NCI-H2029 treated with DMSO at 0.1 percent for 48 hours (cell line): Measurements from ENCODE around the gene CDC42SE1.

Experiments used
- DNase-seq: peaks from one replicate; lab custom pipeline; 2025; lab: John Stamatoyannopoulos, UW

The CDC42SE1 gene

DNA sequence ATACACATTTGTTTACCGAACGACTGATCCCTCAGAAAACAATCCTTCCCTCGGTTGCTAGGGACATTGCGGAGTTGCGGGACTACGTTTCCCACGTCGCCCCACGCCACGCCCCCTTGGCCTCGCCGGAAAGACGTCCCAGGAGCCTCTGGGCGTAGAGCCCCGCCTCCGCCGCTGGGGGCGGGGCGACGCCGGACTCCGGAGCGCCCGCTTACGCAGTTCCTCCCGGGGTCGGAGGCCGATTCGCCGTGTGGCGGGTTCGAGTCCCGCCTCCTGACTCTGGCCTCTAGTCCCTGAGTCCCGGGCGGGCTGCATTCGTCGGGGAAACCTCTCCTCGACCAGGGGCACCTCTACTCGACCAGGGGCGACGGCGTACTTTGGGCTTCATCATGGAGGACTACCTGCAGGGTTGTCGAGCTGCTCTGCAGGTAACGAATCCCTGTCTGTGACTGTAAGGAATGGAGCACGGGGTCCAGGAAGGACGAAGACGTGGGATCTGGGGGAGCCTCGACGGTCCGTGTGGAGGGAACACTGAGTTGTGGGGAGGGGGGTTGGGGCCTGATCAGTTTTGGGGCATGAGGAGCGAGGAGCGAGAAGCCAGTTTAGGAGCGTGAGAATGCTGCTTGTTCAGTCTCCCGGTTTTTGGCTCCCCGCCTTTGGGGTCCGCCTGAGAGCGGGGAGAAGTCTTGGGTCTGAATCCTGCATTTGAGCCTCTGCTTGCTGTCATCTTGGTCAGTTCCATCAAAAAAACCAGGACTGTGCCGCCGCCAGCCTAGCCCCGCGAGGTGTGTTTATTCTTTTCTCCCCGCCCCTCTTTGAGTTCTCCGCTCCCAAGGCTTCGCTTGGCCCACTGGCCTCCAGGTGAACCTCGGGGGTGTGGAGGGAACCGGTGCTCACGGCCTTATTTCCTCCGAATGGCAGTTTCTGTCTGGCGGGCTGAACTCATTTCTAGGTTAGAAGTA lies 50.9 kb downstream of the CDC42SE1 start, which contains the start of gene PRUNE1:
TSS of gene PRUNE1 (plus strand) at position 206 of the 962 bp plus-strand sequence. CDS start at position 390, 184 bp downstream.
- DNase-seq, result peak; percentile 78

DNA sequence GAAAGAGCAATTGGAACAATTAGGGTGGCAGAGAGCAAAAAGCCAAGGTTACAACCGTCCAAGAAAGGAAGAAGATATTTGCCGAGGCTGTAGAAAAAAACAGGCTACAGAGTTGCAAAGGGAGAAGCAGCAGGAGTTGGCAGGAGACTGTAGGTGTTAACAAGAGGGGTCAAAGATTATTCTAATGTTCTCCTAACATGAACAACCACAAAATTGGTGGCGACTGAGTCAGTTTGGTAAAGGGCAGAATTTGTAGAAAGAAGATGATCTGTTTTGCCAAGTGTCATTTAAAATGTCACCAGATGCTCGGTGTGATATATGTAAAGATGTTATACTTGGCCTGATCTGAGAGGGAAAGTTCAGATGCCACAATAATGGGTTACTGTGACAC lies 51.6 kb downstream of the CDC42SE1 start:
- DNase-seq, result no peak

DNA sequence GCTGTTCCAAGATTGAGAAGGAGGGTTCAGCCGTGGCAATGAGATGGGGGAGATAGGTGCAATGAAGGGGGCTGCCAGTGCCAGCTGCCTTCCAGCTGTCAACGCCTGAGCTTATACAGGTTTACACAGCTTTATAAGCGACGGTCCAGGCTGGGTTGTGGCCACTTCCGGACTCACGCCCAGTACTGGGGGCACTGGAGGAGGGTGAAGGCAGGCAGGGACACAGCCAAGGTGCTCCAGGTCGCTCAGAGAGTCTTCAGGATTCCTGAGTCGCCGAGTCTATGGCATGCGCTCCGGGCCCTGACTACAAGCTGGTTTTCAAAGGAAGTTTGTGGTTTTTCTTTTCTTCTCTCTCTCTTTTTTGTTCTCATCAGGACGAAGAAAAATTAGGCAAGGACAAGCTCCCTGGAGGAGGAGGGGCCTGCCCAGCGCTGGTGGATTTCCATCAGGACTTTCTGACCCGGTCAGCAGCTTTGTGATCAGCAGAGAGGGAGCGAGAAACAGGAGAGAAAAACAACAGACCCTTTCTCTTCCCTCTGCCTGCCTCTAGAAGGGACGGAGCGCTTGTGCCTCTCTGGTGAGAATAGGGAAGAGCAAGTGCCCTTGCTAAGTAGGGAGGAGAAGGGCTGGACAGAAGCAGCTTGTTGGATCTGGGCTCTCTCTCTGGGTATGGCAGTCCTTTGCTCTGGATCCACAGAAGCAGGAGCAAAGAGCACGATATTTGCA lies 52.9 kb downstream of the CDC42SE1 start, which contains the start of gene MINDY1:
TSS of gene MINDY1 (minus strand) at position 576 of the 726 bp plus-strand sequence. CDS start 4,285 bp downstream, outside the sequence.
- DNase-seq, result peak; percentile 72

DNA sequence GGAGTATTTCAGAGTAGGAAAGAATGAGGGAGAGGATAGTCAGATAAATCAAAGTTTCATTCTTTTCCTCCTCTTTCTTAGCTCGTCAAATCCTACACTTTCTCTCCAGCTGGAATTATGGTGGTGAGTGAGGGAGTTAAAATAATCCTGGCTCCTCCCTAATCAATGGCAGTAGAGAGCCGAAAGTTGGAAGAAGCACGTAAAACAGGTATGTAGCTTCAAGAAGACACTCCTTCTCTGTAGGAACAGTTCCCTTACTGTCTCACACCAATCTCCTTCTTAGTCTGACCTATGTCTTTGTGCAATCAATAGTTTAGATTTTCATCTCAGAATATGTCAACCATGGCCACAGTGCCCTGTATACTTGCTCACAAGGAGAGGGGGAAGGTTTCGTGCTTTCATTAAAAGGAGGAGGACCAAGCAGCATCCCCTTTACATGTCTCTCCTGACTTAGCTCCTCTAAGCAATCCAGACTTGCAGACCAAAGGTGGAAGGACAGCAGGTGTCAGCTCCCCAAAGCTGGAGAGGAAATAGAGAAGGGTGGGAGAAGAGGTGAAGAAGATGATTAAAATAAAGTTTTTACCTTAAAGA lies 53.6 kb downstream of the CDC42SE1 start:
- no peak for DNase-seq

DNA sequence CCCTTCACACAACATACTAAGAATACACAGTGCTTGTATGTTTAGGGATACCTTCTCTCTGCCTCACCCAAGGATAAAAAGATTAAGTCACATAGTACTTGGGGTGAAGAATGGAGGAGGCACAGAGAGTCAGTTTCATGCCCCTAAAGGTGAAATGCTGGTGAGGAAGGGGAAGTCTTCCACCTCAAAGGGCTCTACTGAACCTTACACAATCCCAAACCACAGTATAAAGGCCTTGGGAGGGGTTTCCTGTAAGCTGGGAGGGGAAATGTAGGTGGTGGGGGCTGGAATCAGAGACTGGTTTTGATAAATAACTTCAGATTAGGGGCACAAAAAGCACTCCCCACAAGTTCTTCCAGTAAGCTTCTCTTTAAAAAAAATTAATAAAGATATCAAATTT lies 56.2 kb downstream of the CDC42SE1 start:
- no peak for DNase-seq

DNA sequence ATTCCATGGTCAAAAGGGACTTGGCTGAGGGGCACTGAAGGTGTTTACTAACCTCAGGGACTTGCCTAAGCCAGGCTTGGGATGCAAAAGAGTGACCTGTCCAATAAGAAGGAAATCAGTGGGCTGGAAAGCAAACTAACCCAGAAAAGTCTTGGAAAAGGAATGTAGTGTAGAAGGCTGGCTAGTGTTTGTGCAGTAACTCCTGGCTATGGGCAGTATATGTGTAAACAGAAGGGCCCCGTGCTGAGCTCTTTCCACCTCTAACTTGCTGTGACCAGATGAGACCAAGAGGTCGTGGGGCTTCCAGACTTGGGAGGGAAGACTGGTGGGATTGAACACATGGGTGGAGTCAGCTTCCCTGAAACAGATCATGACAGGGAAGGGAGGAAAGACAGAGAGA lies 56.8 kb downstream of the CDC42SE1 start:
- DNase-seq, result no peak

DNA sequence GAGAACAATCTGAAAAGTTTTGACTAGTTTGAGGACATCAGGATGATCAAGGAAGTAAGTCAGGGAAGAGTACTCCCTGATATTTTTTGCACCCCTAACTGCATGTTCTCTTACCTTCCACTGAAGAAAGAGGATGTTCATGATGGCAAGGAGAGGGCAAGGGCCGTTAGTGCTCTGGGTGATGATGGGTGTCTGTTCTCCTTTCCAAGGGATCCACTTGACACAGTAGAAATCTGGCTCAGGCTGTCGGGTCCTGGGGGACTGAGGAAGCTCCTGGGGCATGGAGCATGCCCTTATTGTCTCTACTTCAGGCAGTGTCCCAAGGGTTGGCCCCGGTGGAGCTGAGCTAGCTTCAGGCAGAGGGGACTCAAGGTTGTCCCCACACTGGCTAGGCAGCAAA lies 57.4 kb downstream of the CDC42SE1 start:
- DNase-seq, result no peak

DNA sequence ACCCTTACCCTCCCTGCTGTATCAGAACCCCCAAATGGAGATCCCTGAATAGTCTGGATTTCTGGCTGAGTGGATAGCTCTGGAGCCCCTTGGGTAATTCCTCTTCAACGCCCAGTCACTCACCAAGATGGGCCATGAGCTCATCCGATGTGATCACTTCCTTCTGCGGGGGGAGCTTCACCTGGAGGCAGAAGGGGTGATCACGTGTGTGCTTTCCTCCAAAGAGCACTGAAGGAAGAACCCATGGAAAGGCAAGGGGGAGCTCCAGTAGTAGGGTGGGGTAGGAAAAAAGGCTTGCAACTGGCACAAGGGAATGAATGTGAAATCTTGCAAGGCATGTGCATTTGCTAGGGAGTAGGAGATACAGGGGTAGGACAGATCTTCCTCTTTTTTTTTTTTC lies 57.8 kb downstream of the CDC42SE1 start:
- no peak for DNase-seq
